OCI-LY7 (cell line): ENCODE data around the gene NDUFS3.
A peak's percentile ranks its signal among the peaks of the same experiment; 100 is the strongest.

Experiments
- CTCF ChIP-seq: fragments of 200-600 bp; sonication (generic); conservative IDR thresholded peaks from 2 replicates; pipeline ENCODE4 v1.5.1; 2014; ENCODE audit warnings: mild to moderate bottlenecking, antibody characterized with exemption, low read length, moderate library complexity, mixed read lengths
- EZH2phosphoT487 ChIP-seq: fragments of 200-600 bp; sonication (generic); IDR thresholded peaks from 2 replicates; pipeline ENCODE4 v1.6.1; 2018; ENCODE audit warnings: low read depth, borderline replicate concordance, mild to moderate bottlenecking, mixed run types, antibody characterized with exemption, low read length, moderate library complexity, mixed read lengths

GRCh38 chr11:47553406-47553743 lies 25.5 kb upstream of the NDUFS3 start:
- TF ChIP-seq CTCF (peak; percentile 43; the same call in 1 of the 2 replicates), EZH2phosphoT487 (no peak)
